GM23338 (cell line): ENCODE measurements around the gene ADGRD1. TPM values are rescaled to one million over a fixed set of nuclear protein-coding genes. Genes with fewer than 3 reads are reported as not detected.

ENCODE experiments used
- ATAC-seq: fragments of 200-7000 bp; cut with Tn5 transposase; 3 replicates; pipeline ENCODE4 v1.9.1; 2020
- DNase-seq: peaks from one replicate; pipeline ENCODE4 v3.0.0-alpha.2; 2015; ENCODE audit warnings: low spot score
- H2AFZ ChIP-seq: fragments of 200-600 bp; sonication (generic); 2 replicates; pipeline ENCODE4 v1.8.0; 2016; ENCODE audit warnings: antibody characterized with exemption, mild to moderate bottlenecking, moderate library complexity
- H3F3A ChIP-seq: fragments of 200-600 bp; sonication (generic); replicated peaks from 2 replicates; pipeline ENCODE4 v1.8.0; 2017; ENCODE audit warnings: antibody characterized with exemption, mixed run types, low read depth
- H3K27ac ChIP-seq: fragments of 200-600 bp; sonication (generic); 2 replicates; pipeline ENCODE4 v1.6.1; 2016; ENCODE audit warnings: low read depth
- H3K27me3 ChIP-seq: fragments of 200-600 bp; sonication (generic); 2 replicates; pipeline ENCODE4 v1.8.0; 2016; ENCODE audit warnings: mild to moderate bottlenecking, mixed run types, moderate library complexity; ENCODE audit not compliant: insufficient read depth
- H3K36me3 ChIP-seq: fragments of 200-600 bp; sonication (generic); 2 replicates; pipeline ENCODE4 v1.8.0; 2016; ENCODE audit warnings: mild to moderate bottlenecking; ENCODE audit not compliant: insufficient read depth
- H3K4me1 ChIP-seq: fragments of 200-600 bp; sonication (generic); 2 replicates; pipeline ENCODE4 v1.8.0; 2016; ENCODE audit warnings: mild to moderate bottlenecking, moderate library complexity; ENCODE audit not compliant: insufficient read depth
- H3K4me2 ChIP-seq: fragments of 200-600 bp; sonication (generic); 2 replicates; pipeline ENCODE4 v1.7.1; 2017; ENCODE audit warnings: mixed run types
- H3K4me3 ChIP-seq: fragments of 200-600 bp; sonication (generic); 2 replicates; pipeline ENCODE4 v1.6.1; 2016; ENCODE audit warnings: mixed run types
- H3K79me2 ChIP-seq: fragments of 200-600 bp; sonication (generic); replicated peaks from 2 replicates; pipeline ENCODE4 v1.8.0; 2017; ENCODE audit warnings: mild to moderate bottlenecking; ENCODE audit not compliant: insufficient read depth
- H3K9me2 ChIP-seq: fragments of 200-600 bp; sonication (generic); 2 replicates; pipeline ENCODE4 v1.8.0; 2017; ENCODE audit not compliant: insufficient read depth
- H4K20me1 ChIP-seq: fragments of 200-600 bp; sonication (generic); replicated peaks from 2 replicates; pipeline ENCODE4 v1.8.0; 2017; ENCODE audit warnings: mild to moderate bottlenecking; ENCODE audit not compliant: insufficient read depth
- H3K27ac Mint-ChIP-seq: 2 replicates; pipeline ENCODE4 v1.8.0; 2020; ENCODE audit warnings: inconsistent platforms, mild to moderate bottlenecking, moderate library complexity, mixed read lengths
- H3K27me3 Mint-ChIP-seq: 3 replicates; pipeline ENCODE4 v1.8.0; 2022; ENCODE audit warnings: low read depth, mild to moderate bottlenecking, moderate library complexity, mixed read lengths, inconsistent platforms; ENCODE audit not compliant: insufficient read depth, poor library complexity
- H3K36me3 Mint-ChIP-seq: 3 replicates; pipeline ENCODE4 v1.8.0; 2021; ENCODE audit warnings: low read depth, mild to moderate bottlenecking, inconsistent platforms, moderate library complexity, mixed read lengths
- H3K4me1 Mint-ChIP-seq: 3 replicates; pipeline ENCODE4 v1.8.0; 2020; ENCODE audit warnings: mild to moderate bottlenecking, inconsistent platforms, mixed read lengths
- H3K4me3 Mint-ChIP-seq: 3 replicates; pipeline ENCODE4 v1.8.0; 2021; ENCODE audit warnings: moderate library complexity, mild to moderate bottlenecking, inconsistent platforms, mixed read lengths
- H3K9me3 Mint-ChIP-seq: 3 replicates; pipeline ENCODE4 v1.8.0; 2020; ENCODE audit warnings: moderate library complexity, mild to moderate bottlenecking, inconsistent platforms, mixed read lengths
- CREB1 ChIP-seq: fragments of 250-450 bp; sonication (Bioruptor Pico); IDR thresholded peaks from 2 replicates; pipeline ENCODE4 v1.5.0; 2020; ENCODE audit warnings: low read depth, mild to moderate bottlenecking, moderate library complexity
- CTCF ChIP-seq, 2 experiments: fragments of 200-600 bp in 1 of 2; sonication (generic) in 1 of 2; conservative IDR thresholded peaks; 2 replicates each; pipeline versions ENCODE4 v1.5.1 to v1.6.1; 2016 to 2017; ENCODE audit warnings: antibody characterized with exemption in 2 of 2, low read depth in 2 of 2, mild to moderate bottlenecking in 2 of 2, moderate library complexity in 1 of 2
- ETS1 ChIP-seq: IDR thresholded peaks from 2 replicates; pipeline ENCODE4 v1.6.1; 2016; ENCODE audit warnings: antibody characterized with exemption
- EZH2 ChIP-seq: fragments of 200-600 bp; sonication (generic); IDR thresholded peaks from one replicate; pipeline ENCODE4 v1.8.0; 2017; ENCODE audit warnings: antibody characterized with exemption, mild to moderate bottlenecking, low read depth; ENCODE audit not compliant: unreplicated experiment
- JUNB ChIP-seq: IDR thresholded peaks from one replicate; pipeline ENCODE4 v1.6.1; 2016; ENCODE audit warnings: antibody characterized with exemption; ENCODE audit not compliant: unreplicated experiment
- NANOG ChIP-seq: IDR thresholded peaks from 2 replicates; pipeline ENCODE4 v1.6.1; 2016; ENCODE audit warnings: antibody characterized with exemption, borderline replicate concordance
- POLR2AphosphoS5 ChIP-seq: IDR thresholded peaks from 2 replicates; pipeline ENCODE4 v1.6.1; 2016; ENCODE audit warnings: antibody characterized with exemption, low read depth
- STAT1 ChIP-seq: IDR thresholded peaks from one replicate; pipeline ENCODE4 v1.6.1; 2016; ENCODE audit warnings: antibody characterized with exemption; ENCODE audit not compliant: unreplicated experiment
- ZNF114 ChIP-seq: fragments of 250-450 bp; sonication (Bioruptor Pico); IDR thresholded peaks from 2 replicates; pipeline ENCODE4 v1.5.0; 2020; ENCODE audit warnings: mild to moderate bottlenecking, moderate library complexity
- ZNF331 ChIP-seq: fragments of 250-450 bp; sonication (Bioruptor Pico); IDR thresholded peaks from 2 replicates; pipeline ENCODE4 v1.5.0; 2020; ENCODE audit warnings: low read depth, mild to moderate bottlenecking, moderate library complexity
- polyA plus RNA-seq: library from polyadenylated mRNA; unstranded; fragments of >200 nt; fragmentation: Nextera tagmentation; extraction: Ambion mirVana; gene quantifications from 2 replicates; pipeline ENCODE4 v1.2.1, GENCODE V29; 2016
- total RNA-seq: library from RNA; depleted of rRNA; stranded (reverse); fragments of >200 nt; shearing (Covaris generic); gene quantifications from 2 replicates; pipeline ENCODE4 v1.2.3, GENCODE V29; 2014
- TF ChIP-seq, protein P1 (sequence below): fragments of 250-450 bp; sonication (Bioruptor Pico); IDR thresholded peaks from 2 replicates; pipeline ENCODE4 v1.5.0; 2020; ENCODE audit warnings: mild to moderate bottlenecking, moderate library complexity
- TF ChIP-seq, protein P2 (sequence below): IDR thresholded peaks from one replicate; pipeline ENCODE4 v1.6.1; 2018; ENCODE audit warnings: antibody characterized with exemption; ENCODE audit not compliant: unreplicated experiment

The ADGRD1 gene
- total and polyA plus RNA-seq, 2 experiments from 2014 or later: 1.4 TPM; not detected in 1

DNA sequence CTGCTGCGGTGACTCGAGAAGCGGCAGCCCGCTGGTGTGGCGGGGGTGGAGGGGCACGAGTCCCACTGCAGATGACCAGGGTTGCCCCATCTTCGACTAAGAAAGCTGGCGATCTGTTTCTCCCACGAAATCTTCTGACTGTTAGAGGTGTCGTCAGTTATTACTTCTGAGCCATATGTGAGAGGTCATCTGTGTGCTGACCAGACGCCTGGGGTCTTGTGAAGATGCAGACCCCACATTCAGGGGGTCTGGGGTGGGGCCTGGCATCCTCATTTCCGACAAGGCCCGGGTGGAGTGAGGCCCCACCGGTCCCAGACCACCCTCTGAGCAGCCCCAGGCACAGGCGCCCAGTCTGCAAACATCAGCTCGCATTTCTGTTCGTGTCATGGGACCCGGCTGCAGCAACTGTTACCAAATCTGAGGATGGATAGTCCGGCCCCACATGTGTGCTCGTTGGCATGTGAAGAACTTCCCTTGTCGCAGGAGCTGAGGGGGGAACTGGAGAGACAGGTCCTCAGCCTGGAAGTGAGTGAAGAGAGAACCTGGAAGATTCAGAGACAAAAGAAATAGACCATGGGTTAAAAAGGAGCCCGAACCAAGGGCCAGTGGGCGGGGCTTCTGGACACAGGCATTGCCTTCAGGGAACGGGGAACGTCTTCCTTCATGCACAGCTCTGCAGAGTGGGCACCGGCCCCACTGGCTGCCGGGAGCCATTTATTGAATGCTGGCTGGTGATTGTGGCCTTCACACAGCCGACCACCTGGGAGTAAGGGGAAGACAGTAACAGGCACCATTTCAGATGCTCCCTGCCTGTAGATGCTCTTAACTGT, 135.2 kb downstream of the ADGRD1 start:
- Mint-ChIP-seq H3K4me3 (no peak overlapping the region), H3K27ac (no peak overlapping the region), H3K4me1 (no peaks in the 10 kb centered on the region; the same call in 2 of the 3 replicates), H3K36me3 (no peaks in the 10 kb centered on the region), H3K9me3 (no peaks in the 10 kb centered on the region), H3K27me3 (peaks cover 4% of the 10 kb centered on the region)
- ATAC-seq (no peak), DNase-seq (no peak)
- H3F3A ChIP-seq: no peaks in the 10 kb centered on the region
- H3K27me3 ChIP-seq: no peaks in the 10 kb centered on the region
- no peaks in the 10 kb centered on the region for H3K36me3 ChIP-seq
- no peak overlapping the region for H2AFZ ChIP-seq
- no peaks in the 10 kb centered on the region for H3K9me2 ChIP-seq
- no peak for TF ChIP-seq ZNF331
- no peak for TF ChIP-seq POLR2AphosphoS5
- no peak for TF ChIP-seq ETS1
- TF ChIP-seq NANOG: no peak
- TF ChIP-seq ZNF114 (CRISPR knock-in tag): no peak
- TF ChIP-seq EZH2: no peak
- TF ChIP-seq, protein P1, sequence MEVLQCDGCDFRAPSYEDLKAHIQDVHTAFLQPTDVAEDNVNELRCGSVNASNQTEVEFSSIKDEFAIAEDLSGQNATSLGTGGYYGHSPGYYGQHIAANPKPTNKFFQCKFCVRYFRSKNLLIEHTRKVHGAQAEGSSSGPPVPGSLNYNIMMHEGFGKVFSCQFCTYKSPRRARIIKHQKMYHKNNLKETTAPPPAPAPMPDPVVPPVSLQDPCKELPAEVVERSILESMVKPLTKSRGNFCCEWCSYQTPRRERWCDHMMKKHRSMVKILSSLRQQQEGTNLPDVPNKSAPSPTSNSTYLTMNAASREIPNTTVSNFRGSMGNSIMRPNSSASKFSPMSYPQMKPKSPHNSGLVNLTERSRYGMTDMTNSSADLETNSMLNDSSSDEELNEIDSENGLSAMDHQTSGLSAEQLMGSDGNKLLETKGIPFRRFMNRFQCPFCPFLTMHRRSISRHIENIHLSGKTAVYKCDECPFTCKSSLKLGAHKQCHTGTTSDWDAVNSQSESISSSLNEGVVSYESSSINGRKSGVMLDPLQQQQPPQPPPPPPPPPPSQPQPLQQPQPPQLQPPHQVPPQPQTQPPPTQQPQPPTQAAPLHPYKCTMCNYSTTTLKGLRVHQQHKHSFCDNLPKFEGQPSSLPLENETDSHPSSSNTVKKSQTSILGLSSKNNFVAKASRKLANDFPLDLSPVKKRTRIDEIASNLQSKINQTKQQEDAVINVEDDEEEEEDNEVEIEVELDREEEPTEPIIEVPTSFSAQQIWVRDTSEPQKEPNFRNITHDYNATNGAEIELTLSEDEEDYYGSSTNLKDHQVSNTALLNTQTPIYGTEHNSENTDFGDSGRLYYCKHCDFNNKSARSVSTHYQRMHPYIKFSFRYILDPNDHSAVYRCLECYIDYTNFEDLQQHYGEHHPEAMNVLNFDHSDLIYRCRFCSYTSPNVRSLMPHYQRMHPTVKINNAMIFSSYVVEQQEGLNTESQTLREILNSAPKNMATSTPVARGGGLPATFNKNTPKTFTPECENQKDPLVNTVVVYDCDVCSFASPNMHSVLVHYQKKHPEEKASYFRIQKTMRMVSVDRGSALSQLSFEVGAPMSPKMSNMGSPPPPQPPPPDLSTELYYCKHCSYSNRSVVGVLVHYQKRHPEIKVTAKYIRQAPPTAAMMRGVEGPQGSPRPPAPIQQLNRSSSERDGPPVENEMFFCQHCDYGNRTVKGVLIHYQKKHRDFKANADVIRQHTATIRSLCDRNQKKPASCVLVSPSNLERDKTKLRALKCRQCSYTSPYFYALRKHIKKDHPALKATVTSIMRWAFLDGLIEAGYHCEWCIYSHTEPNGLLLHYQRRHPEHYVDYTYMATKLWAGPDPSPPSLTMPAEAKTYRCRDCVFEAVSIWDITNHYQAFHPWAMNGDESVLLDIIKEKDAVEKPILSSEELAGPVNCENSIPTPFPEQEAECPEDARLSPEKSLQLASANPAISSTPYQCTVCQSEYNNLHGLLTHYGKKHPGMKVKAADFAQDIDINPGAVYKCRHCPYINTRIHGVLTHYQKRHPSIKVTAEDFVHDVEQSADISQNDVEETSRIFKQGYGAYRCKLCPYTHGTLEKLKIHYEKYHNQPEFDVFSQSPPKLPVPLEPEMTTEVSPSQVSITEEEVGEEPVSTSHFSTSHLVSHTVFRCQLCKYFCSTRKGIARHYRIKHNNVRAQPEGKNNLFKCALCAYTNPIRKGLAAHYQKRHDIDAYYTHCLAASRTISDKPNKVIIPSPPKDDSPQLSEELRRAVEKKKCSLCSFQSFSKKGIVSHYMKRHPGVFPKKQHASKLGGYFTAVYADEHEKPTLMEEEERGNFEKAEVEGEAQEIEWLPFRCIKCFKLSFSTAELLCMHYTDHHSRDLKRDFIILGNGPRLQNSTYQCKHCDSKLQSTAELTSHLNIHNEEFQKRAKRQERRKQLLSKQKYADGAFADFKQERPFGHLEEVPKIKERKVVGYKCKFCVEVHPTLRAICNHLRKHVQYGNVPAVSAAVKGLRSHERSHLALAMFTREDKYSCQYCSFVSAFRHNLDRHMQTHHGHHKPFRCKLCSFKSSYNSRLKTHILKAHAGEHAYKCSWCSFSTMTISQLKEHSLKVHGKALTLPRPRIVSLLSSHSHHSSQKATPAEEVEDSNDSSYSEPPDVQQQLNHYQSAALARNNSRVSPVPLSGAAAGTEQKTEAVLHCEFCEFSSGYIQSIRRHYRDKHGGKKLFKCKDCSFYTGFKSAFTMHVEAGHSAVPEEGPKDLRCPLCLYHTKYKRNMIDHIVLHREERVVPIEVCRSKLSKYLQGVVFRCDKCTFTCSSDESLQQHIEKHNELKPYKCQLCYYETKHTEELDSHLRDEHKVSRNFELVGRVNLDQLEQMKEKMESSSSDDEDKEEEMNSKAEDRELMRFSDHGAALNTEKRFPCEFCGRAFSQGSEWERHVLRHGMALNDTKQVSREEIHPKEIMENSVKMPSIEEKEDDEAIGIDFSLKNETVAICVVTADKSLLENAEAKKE (CRISPR knock-in tag): no peak
- no peak for TF ChIP-seq CREB1 (CRISPR knock-in tag)
- no peak for TF ChIP-seq STAT1
- TF ChIP-seq, protein P2, sequence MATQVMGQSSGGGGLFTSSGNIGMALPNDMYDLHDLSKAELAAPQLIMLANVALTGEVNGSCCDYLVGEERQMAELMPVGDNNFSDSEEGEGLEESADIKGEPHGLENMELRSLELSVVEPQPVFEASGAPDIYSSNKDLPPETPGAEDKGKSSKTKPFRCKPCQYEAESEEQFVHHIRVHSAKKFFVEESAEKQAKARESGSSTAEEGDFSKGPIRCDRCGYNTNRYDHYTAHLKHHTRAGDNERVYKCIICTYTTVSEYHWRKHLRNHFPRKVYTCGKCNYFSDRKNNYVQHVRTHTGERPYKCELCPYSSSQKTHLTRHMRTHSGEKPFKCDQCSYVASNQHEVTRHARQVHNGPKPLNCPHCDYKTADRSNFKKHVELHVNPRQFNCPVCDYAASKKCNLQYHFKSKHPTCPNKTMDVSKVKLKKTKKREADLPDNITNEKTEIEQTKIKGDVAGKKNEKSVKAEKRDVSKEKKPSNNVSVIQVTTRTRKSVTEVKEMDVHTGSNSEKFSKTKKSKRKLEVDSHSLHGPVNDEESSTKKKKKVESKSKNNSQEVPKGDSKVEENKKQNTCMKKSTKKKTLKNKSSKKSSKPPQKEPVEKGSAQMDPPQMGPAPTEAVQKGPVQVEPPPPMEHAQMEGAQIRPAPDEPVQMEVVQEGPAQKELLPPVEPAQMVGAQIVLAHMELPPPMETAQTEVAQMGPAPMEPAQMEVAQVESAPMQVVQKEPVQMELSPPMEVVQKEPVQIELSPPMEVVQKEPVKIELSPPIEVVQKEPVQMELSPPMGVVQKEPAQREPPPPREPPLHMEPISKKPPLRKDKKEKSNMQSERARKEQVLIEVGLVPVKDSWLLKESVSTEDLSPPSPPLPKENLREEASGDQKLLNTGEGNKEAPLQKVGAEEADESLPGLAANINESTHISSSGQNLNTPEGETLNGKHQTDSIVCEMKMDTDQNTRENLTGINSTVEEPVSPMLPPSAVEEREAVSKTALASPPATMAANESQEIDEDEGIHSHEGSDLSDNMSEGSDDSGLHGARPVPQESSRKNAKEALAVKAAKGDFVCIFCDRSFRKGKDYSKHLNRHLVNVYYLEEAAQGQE: no peak
- TF ChIP-seq CTCF (conservative IDR thresholded peaks at IDR 0.05; ENCODE audit: low read depth in 2 of 2): no peak
- no peak for TF ChIP-seq JUNB
- no peak overlapping the region for H3K4me2 ChIP-seq
- H3K4me1 ChIP-seq: no peaks in the 10 kb centered on the region
- H4K20me1 ChIP-seq: no peaks in the 10 kb centered on the region
- H3K79me2 ChIP-seq: no peaks in the 10 kb centered on the region
- no peak overlapping the region for H3K4me3 ChIP-seq
- H3K27ac ChIP-seq: no peak overlapping the region
